Measurements from ENCODE around the gene IL5. TPM values are rescaled to one million over a fixed set of nuclear protein-coding genes. Genes with fewer than 3 reads are reported as not detected.

Gene IL5
- total and polyA plus RNA-seq, 2 of the 13 experiments (the other 11 are each of a cell fraction or from before 2014, with no cell fraction given), result not detected

GRCh38 chr5:132566657-132567056, 23.3 kb upstream of the IL5 start:
- no peak for DNase-seq (ENCODE audit: low spot score)
- intact Hi-C loops (cut with micrococcal nuclease; ENCODE audit: unreplicated experiment), result no loop called here
- Histone ChIP-seq H3K79me2 (ENCODE audit: insufficient read depth, low read length) (peaks cover 15% of the 10 kb centered on the region), H3K4me1 (ENCODE audit: insufficient read depth, low read length) (peaks cover 15% of the 10 kb centered on the region), H3K27ac (ENCODE audit: extremely low read length, insufficient read depth, low read length) (no peak overlapping the region), H2AFZ (ENCODE audit: low read length) (no peak overlapping the region), H3K4me3 (replicated peaks in 1 of 3; ENCODE audit: insufficient read depth in 1 of 3, low read depth in 2 of 3, low read length in 3 of 3) (no peak overlapping the region), H4K20me1 (ENCODE audit: insufficient read depth, low read length) (no peaks in the 10 kb centered on the region), H3K36me3 (replicated peaks in 1 of 2; ENCODE audit: control insufficient read depth in 1 of 2, insufficient read depth in 2 of 2, low read length in 2 of 2) (peaks cover 3 to 54% of the 10 kb centered on the region in 2 experiments), H3K9ac (ENCODE audit: insufficient read depth, low read depth, low read length) (no peak overlapping the region), H3K4me2 (ENCODE audit: low read depth, low read length) (no peak overlapping the region), H3K9me3 (ENCODE audit: low read length) (no peaks in the 10 kb centered on the region; the same call in 1 of the 2 replicates), H3K27me3 (ENCODE audit: control insufficient read depth in 1 of 2, insufficient read depth in 2 of 2, low read length in 2 of 2) (no peaks in the 10 kb centered on the region)
- no TSS peak for BruUV-seq (replicated peaks)
- no peak for FAIRE-seq
- WGBS (ENCODE audit: low lambda C conversion rate), result 97% methylated on average over 1 of the region's 1 CpG
- TF ChIP-seq RFXANK (CRISPR knock-in tag; IDR thresholded peaks at IDR 0.05) (no peak), PRMT3 (CRISPR knock-in tag; IDR thresholded peaks at IDR 0.05; ENCODE audit: borderline replicate concordance, low read depth) (no peak), PREB (CRISPR knock-in tag; IDR thresholded peaks at IDR 0.05) (no peak), ZNF512B (CRISPR knock-in tag; IDR thresholded peaks at IDR 0.05; ENCODE audit: borderline replicate concordance) (no peak), TRAFD1 (CRISPR knock-in tag; IDR thresholded peaks at IDR 0.05; ENCODE audit: borderline replicate concordance) (no peak), IRF2 (CRISPR knock-in tag; IDR thresholded peaks at IDR 0.05) (no peak), ZNF883 (CRISPR knock-in tag; IDR thresholded peaks at IDR 0.05; ENCODE audit: not compliant biosample characterization) (no peak), ARNTL (CRISPR knock-in tag; IDR thresholded peaks at IDR 0.05) (no peak), TBX3 (IDR thresholded peaks at IDR 0.05; ENCODE audit: borderline replicate concordance) (no peak), GATA4 (IDR thresholded peaks at IDR 0.05; ENCODE audit: borderline replicate concordance, low read depth) (no peak), ZNF720 (CRISPR knock-in tag; IDR thresholded peaks at IDR 0.05) (no peak), ZNF672 (CRISPR knock-in tag; IDR thresholded peaks at IDR 0.05) (no peak), SKI (IDR thresholded peaks at IDR 0.05; ENCODE audit: partially characterized antibody) (no peak), CREB1 (IDR thresholded peaks at IDR 0.05) (no peak), CREB1 (CRISPR knock-in tag; IDR thresholded peaks at IDR 0.05) (no peak), MLLT10 (CRISPR knock-in tag; IDR thresholded peaks at IDR 0.05) (no peak), SATB2 (CRISPR knock-in tag; IDR thresholded peaks at IDR 0.05) (no peak)
- in situ Hi-C loops (cut with HindIII; ENCODE audit: extremely low pct_ligation_motif_present, low pct_unique_long_range_greater_than_20kb), result no loop called here
- ATAC-seq, result no peak
- ChIA-PET CTCF (ENCODE audit: low intra/inter-chr PET ratio, low total read pairs) (no interaction called here), POLR2A (no interaction called here)

Data from HepG2 (cell line).